ENCODE results near the gene TRIP11. TPM values are rescaled to one million over a fixed set of nuclear protein-coding genes. Genes with fewer than 3 reads are reported as not detected.

Gene TRIP11
- total RNA-seq, 4 donors from 2014 or later: 35.5 to 45.1 (median 41.7) TPM

DNA sequence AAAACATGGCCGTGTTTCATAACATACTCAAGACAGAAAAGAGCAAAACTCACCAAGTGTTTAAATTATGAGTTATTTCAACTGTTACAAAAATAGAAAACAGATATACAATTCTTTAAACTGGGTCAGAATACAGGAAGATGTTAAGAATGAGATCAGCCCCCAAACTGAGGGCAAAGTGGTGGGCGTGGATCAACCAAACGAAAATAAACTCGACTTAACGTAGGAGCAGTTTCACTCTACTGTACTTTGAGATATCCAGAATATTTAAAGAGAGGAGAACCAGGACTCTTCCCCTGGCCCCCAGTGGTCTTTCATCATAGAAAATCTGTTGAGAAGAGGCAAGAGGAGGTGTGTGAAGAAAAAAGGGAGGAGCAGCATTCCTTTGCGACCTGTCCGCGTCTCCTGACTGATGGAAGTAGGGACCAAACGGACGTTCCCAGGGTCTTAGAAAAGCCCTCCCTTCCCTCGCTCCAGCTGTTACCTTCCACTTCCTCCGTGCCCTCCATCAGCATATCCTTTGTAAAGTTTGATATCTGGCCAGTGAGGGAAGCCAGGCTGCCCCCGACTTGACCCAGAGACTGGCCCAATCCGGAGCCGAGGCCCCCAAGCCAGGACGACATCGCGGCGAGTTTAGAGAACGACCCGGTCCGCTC is 668 bp downstream of the TRIP11 start:
- H3K4me3 ChIP-seq (replicated peaks in 1 of 3): peak overlapping the region; percentile 73 to 97 (median 95)
- TF ChIP-seq, protein P1, sequence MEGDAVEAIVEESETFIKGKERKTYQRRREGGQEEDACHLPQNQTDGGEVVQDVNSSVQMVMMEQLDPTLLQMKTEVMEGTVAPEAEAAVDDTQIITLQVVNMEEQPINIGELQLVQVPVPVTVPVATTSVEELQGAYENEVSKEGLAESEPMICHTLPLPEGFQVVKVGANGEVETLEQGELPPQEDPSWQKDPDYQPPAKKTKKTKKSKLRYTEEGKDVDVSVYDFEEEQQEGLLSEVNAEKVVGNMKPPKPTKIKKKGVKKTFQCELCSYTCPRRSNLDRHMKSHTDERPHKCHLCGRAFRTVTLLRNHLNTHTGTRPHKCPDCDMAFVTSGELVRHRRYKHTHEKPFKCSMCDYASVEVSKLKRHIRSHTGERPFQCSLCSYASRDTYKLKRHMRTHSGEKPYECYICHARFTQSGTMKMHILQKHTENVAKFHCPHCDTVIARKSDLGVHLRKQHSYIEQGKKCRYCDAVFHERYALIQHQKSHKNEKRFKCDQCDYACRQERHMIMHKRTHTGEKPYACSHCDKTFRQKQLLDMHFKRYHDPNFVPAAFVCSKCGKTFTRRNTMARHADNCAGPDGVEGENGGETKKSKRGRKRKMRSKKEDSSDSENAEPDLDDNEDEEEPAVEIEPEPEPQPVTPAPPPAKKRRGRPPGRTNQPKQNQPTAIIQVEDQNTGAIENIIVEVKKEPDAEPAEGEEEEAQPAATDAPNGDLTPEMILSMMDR (IDR thresholded peaks at IDR 0.05): no peak
- TF ChIP-seq POLR2A (IDR thresholded peaks at IDR 0.05): no peak
- WGBS, 2 donors: 1% methylated on average over 12 to 22 of the region's 22 CpGs

DNA sequence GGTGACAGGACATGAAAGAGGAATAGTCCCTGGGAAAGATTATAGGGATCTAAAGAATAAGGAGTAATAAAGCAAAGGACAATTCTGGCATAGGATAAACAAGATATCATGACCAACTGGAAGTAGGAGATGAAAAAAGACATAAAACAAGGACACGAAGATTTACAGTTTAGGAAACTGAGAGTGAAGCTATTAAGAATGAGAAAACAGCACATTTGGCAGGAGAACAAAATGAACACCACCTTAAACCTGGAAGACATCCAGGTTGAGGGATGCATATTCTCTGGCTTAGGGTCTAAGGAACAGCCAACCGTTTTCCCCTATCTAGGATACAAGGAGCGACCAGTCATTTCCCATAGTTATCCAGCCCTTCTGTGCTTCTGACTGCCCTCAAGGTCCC is 1.9 kb downstream of the TRIP11 start:
- intact Hi-C loops (cut with DNase I): loop anchor here (10.0 kb wide), 1 partner anchor 67 kb away; the partner anchor contains the start of gene ATXN3

More for the DNA sequence above, 668 bp downstream of the TRIP11 start:
- peak; percentile 60 to 64 for DNase-seq
- Histone ChIP-seq H3K36me3 (no peaks in the 10 kb centered on the region), H3K27ac (peak overlapping the region; percentile 94 to 97 (median 95)), H3K27me3 (no peaks in the 10 kb centered on the region), H3K4me1 (peaks cover 13 to 32% of the 10 kb centered on the region in 2 donors), H3K9me3 (no peaks in the 10 kb centered on the region)
- intact Hi-C loops (cut with DNase I): loop anchor here (10.0 kb wide), 1 partner anchor 66 kb away; the partner anchor contains the start of gene ATXN3

DNA sequence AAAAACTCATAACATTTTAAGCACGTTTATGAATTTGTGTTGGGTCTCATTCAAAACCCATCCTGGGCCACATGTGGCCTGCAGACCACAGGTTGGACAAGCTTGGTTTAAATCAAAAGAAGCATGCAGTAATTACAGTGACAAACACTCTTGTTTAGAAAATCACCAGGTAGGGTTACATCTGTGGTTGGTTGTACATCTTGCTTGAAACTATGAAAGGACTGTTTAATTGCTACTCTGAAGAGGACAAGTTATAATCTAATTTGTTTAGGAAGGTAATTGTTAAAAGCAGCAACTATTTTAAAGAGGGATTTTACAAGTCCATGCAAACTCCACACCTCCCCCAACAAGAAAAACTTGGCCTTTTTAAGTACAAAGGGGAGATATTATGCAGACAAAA is 4.0 kb downstream of the TRIP11 start:
- WGBS, 2 donors: 75 to 84% methylated on average over 1 of the region's 1 CpG
- no peak for TF ChIP-seq POLR2A (IDR thresholded peaks at IDR 0.05)
- TF ChIP-seq, protein P1 (IDR thresholded peaks at IDR 0.05): no peak
- no peak overlapping the region for H3K4me3 ChIP-seq (replicated peaks in 1 of 3)
- no peak for DNase-seq
- no peaks in the 10 kb centered on the region for H3K9me3 ChIP-seq
- no peaks in the 10 kb centered on the region for H3K27me3 ChIP-seq
- peaks cover 3 to 6% of the 10 kb centered on the region in 2 donors for H3K36me3 ChIP-seq
- intact Hi-C loops (cut with DNase I): loop anchor here (10.0 kb wide), 1 partner anchor 69 kb away; the partner anchor contains the start of gene ATXN3
- H3K4me1 ChIP-seq: peaks cover 13 to 32% of the 10 kb centered on the region in 2 donors
- no peak overlapping the region for H3K27ac ChIP-seq

More for the DNA sequence above, 1.9 kb downstream of the TRIP11 start:
- H3K27me3 ChIP-seq: no peaks in the 10 kb centered on the region
- no peaks in the 10 kb centered on the region for H3K9me3 ChIP-seq
- H3K27ac ChIP-seq: no peak overlapping the region
- WGBS, 2 donors: 53 to 60% methylated on average over 3 of the region's 3 CpGs
- no peaks in the 10 kb centered on the region for H3K36me3 ChIP-seq
- H3K4me1 ChIP-seq: peaks cover 13 to 36% of the 10 kb centered on the region in 2 donors
- no peak for DNase-seq
- H3K4me3 ChIP-seq (replicated peaks in 1 of 3): peak overlapping the region in 1 of 3 donors; percentile 8
- TF ChIP-seq, protein P1 (IDR thresholded peaks at IDR 0.05): no peak
- no peak for TF ChIP-seq POLR2A (IDR thresholded peaks at IDR 0.05)

DNA sequence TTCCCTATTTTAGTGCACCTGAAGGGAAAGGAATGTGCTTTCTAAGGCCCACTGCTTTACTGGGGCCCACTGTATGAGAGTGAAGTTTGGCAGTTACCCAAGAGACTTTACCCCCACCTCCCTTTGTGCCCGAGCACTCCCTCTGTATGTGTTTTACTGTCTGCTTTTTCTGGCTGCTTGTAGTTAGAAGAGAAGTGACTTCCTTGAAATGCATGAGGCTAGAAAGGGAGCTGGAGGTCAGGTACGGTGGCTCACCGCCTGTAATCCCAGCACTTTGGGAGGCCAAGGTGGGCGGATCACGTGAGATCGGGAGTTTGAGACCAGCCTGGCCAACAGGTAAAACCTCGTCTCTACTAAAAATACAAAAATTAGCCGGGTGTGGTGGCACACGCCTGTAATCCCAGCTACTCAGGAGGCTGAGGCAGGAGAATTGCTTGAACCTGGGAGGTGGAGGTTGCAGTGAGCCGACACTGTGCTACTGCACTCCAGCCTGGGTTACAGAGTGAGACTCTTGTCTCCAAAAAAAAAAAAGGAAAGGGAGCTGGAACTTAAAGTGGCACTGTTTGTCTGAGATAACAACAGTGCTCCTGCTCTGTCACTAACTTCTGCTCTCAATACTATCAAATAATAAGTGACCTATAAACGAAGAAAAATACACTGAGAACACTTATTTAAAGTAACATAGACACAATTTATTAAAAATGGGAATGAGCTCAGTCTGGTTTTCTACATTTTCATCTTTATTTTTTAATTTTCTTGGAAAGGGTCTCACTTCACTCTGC is 5.8 kb downstream of the TRIP11 start:
- intact Hi-C loops (cut with DNase I): loop anchor here (10.0 kb wide), 1 partner anchor 71 kb away; the partner anchor contains the start of gene ATXN3
- H3K4me3 ChIP-seq (replicated peaks in 1 of 3): no peak overlapping the region
- WGBS, 2 donors: 84 to 89% methylated on average over 11 of the region's 11 CpGs
- H3K9me3 ChIP-seq: no peaks in the 10 kb centered on the region
- H3K4me1 ChIP-seq: peaks cover 13 to 29% of the 10 kb centered on the region in 2 donors
- peaks cover 6 to 8% of the 10 kb centered on the region in 2 donors for H3K36me3 ChIP-seq
- no peak overlapping the region for H3K27ac ChIP-seq
- H3K27me3 ChIP-seq: no peaks in the 10 kb centered on the region
- no peak for TF ChIP-seq POLR2A (IDR thresholded peaks at IDR 0.05)
- TF ChIP-seq, protein P1 (IDR thresholded peaks at IDR 0.05): no peak
- no peak for DNase-seq
